Measurements from ENCODE around the gene GRIK2.

DNA sequence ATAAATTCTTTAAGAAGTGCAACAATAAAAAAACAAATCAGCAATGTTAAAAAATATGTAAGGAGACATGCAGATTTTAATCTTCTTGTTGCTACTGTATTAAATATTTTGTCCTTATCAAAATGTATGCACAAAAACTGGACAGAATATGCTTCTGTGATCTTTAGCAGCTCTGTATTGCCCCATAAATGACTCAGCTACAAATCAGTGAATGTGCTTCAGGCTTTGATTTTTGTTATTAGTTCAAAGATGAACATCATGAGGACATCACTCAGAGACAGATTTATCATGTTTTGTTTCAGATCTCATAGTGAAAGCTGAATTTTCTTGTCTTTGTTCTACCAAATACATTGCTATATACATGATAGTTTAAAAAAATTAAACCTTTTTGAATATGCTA, 312.4 kb downstream of the GRIK2 start:
- TF ChIP-seq CTCF (IDR thresholded peaks at IDR 0.05; ENCODE audit: insufficient read depth, low read depth, low read length) = no peak
- TF ChIP-seq EZH2 (IDR thresholded peaks at IDR 0.05; ENCODE audit: insufficient read depth, low read length) = no peak
